ENCODE data around the gene MYBL2.

DNA sequence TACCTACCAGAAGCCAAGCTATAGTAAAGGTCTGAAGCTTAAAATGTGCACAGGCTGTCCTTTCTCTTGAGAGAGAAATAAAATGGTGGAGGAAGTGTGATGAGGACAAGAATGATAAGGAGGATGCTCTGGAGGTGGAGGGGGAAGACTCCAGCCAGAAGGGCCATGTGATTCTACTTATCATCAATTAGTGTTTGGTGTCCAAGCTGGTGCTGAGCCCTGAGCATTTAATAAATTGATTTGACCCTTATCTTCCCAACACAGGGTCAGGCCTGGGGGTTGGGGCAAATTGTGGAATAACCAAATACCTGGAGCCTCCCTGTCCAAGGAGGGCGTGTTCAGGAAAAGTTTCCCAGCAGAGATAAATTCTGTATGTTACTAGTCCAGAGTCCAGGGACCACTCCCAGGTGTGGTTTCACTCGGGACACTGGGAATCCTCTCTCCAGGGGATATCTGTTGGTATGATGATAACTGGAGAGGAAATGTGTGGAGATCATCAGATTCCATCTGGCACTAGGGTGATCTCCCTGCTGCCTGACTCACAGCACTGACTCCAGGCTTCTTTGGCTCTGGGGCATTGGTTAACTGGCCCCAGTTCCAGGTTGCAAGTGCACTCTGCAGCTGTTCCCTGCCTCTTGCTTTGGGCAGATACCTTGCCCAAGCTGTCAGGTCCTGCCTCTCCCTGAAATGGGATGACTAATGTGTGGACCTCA lies 3.8 kb upstream of the MYBL2 start:
- TF ChIP-seq POLR2AphosphoS5 (IDR thresholded peaks at IDR 0.05; ENCODE audit: borderline replicate concordance, low read depth, low read length) (no peak), EZH2 (IDR thresholded peaks at IDR 0.05) (no peak), FOXP2 (optimal IDR thresholded peaks at IDR 0.05; ENCODE audit: control extremely low read depth, extremely low read length, insufficient read depth) (no peak)
